HG03280 (cell line): ENCODE data around the gene DENND2A.

Source experiments
- ATAC-seq: cut with Tn5 transposase; IDR thresholded peaks from one replicate; pipeline ENCODE4 v1.9.1; 2021; ENCODE audit warnings: mild to moderate bottlenecking, moderate library complexity; ENCODE audit not compliant: unreplicated experiment

Gene DENND2A

GRCh38 chr7:140476698-140477261 is 163.8 kb downstream of the DENND2A start:
- ATAC-seq, result no peak

GRCh38 chr7:140475747-140476333 is 164.8 kb downstream of the DENND2A start:
- ATAC-seq, result no peak
